ENCODE data around the gene ITIH2.
"Not testable (repeated sequence)": the region's sequence is repeated elsewhere in the genome, so short reads cannot be mapped to it uniquely, and the experiment has no call there.

The ITIH2 gene

GRCh38 chr10:7708832-7709231 is 5.7 kb downstream of the ITIH2 start:
- Histone ChIP-seq H3K36me3 (no peaks in the 10 kb centered on the region), H3K4me1 (no peaks in the 10 kb centered on the region), H3K27me3 (peaks cover 36% of the 10 kb centered on the region), H3K9me3 (no peaks in the 10 kb centered on the region), H3K4me3 (ENCODE audit: low read depth, low read length) (no peak overlapping the region)
- TF ChIP-seq CTCF (IDR thresholded peaks at IDR 0.05; ENCODE audit: low read depth, low read length): no peak
- DNase-seq: no peak

- TF ChIP-seq CTCF (IDR thresholded peaks at IDR 0.05; ENCODE audit: low read depth, low read length): no peak
Measured at GRCh38 chr10:7710446-7710845, 7.3 kb downstream of the ITIH2 start.

GRCh38 chr10:7711075-7711474 is 8.0 kb downstream of the ITIH2 start:
- H3K4me3 ChIP-seq (ENCODE audit: low read depth, low read length); DNase-seq; H3K4me1 ChIP-seq; H3K9me3 ChIP-seq; H3K36me3 ChIP-seq: not testable (repeated sequence)
- H3K27me3 ChIP-seq: peaks cover 18% of the 10 kb centered on the region

More at GRCh38 chr10:7710446-7710845, 7.3 kb downstream of the ITIH2 start:
- H3K36me3 ChIP-seq: no peaks in the 10 kb centered on the region
- H3K9me3 ChIP-seq: no peaks in the 10 kb centered on the region
- DNase-seq: no peak
- no peak overlapping the region for H3K4me3 ChIP-seq (ENCODE audit: low read depth, low read length)
- H3K4me1 ChIP-seq: no peaks in the 10 kb centered on the region
- H3K27me3 ChIP-seq: peaks cover 24% of the 10 kb centered on the region

- Histone ChIP-seq H3K9me3 (no peaks in the 10 kb centered on the region), H3K4me1 (no peaks in the 10 kb centered on the region), H3K27me3 (peaks cover 4% of the 10 kb centered on the region), H3K4me3 (ENCODE audit: low read depth, low read length) (no peak overlapping the region), H3K36me3 (no peaks in the 10 kb centered on the region)
- no peak for DNase-seq
- TF ChIP-seq CTCF (IDR thresholded peaks at IDR 0.05; ENCODE audit: low read depth, low read length): no peak
Measured at GRCh38 chr10:7715515-7715914, 12.4 kb downstream of the ITIH2 start.

- Histone ChIP-seq H3K27me3 (peaks cover 23% of the 10 kb centered on the region), H3K9me3 (no peaks in the 10 kb centered on the region), H3K4me3 (ENCODE audit: low read depth, low read length) (no peak overlapping the region), H3K4me1 (no peaks in the 10 kb centered on the region), H3K36me3 (no peaks in the 10 kb centered on the region)
- TF ChIP-seq CTCF (IDR thresholded peaks at IDR 0.05; ENCODE audit: low read depth, low read length): no peak
- no peak for DNase-seq
Measured at GRCh38 chr10:7717767-7718166, 14.7 kb downstream of the ITIH2 start.

- no peak for TF ChIP-seq CTCF (IDR thresholded peaks at IDR 0.05; ENCODE audit: low read depth, low read length)
- Histone ChIP-seq H3K9me3 (no peaks in the 10 kb centered on the region), H3K4me1 (no peaks in the 10 kb centered on the region), H3K36me3 (no peaks in the 10 kb centered on the region), H3K4me3 (ENCODE audit: low read depth, low read length) (no peak overlapping the region), H3K27me3 (peaks cover 32% of the 10 kb centered on the region)
- no peak for DNase-seq
Measured at GRCh38 chr10:7718685-7719084, 15.6 kb downstream of the ITIH2 start.

- Histone ChIP-seq H3K4me3 (ENCODE audit: low read depth, low read length) (no peak overlapping the region), H3K4me1 (no peaks in the 10 kb centered on the region), H3K36me3 (no peaks in the 10 kb centered on the region), H3K27me3 (peaks cover 38% of the 10 kb centered on the region), H3K9me3 (no peaks in the 10 kb centered on the region)
- DNase-seq: no peak
- no peak for TF ChIP-seq CTCF (IDR thresholded peaks at IDR 0.05; ENCODE audit: low read depth, low read length)
Measured at GRCh38 chr10:7720478-7720877, 17.4 kb downstream of the ITIH2 start.

Data from BE2C (cell line).